Neural cell (in vitro differentiated cells): ENCODE data around the gene LARP6. TPM values are rescaled to one million over a fixed set of nuclear protein-coding genes. Genes with fewer than 3 reads are reported as not detected.

Source experiments
- H2AFZ ChIP-seq: fragments of 200-600, 300-800 bp; sonication (generic), shearing (Covaris generic); 2 replicates; pipeline ENCODE4 v1.6.0; 2014; ENCODE audit warnings: low read depth, mild to moderate bottlenecking, antibody characterized with exemption, low read length, moderate library complexity
- H3F3A ChIP-seq: fragments of 200-600 bp; shearing (Covaris generic); 2 replicates; pipeline ENCODE4 v1.6.1; 2016; ENCODE audit warnings: mild to moderate bottlenecking, moderate library complexity, mixed read lengths, antibody characterized with exemption, low read length; ENCODE audit not compliant: insufficient read depth, poor library complexity, severe bottlenecking
- H3K27ac ChIP-seq: fragments of 200-600, 300-800 bp; sonication (generic), shearing (Covaris generic); 2 replicates; pipeline ENCODE4 v1.5.1; 2014; ENCODE audit warnings: mild to moderate bottlenecking, low read length, moderate library complexity
- H3K27me3 ChIP-seq: fragments of 300-800, 200-600 bp; sonication (generic), shearing (Covaris generic); 2 replicates; pipeline ENCODE4 v1.6.0; 2014; ENCODE audit warnings: mild to moderate bottlenecking, low read depth, low read length, moderate library complexity; ENCODE audit not compliant: insufficient read depth
- H3K36me3 ChIP-seq: fragments of 300-800, 200-600 bp; sonication (generic), shearing (Covaris generic); 2 replicates; pipeline ENCODE4 v1.5.1; 2014; ENCODE audit warnings: mild to moderate bottlenecking, antibody characterized with exemption, low read length, moderate library complexity; ENCODE audit not compliant: insufficient read depth
- H3K4me2 ChIP-seq: fragments of 300-800, 200-600 bp; sonication (generic), shearing (Covaris generic); 2 replicates; pipeline ENCODE4 v1.6.0; 2014; ENCODE audit warnings: mild to moderate bottlenecking, low read length
- H3K4me3 ChIP-seq: fragments of 300-800, 200-600 bp; sonication (generic), shearing (Covaris generic); 2 replicates; pipeline ENCODE4 v1.5.1; 2014; ENCODE audit warnings: mild to moderate bottlenecking, low read length, moderate library complexity
- H3K79me2 ChIP-seq: fragments of 200-600 bp; shearing (Covaris generic); replicated peaks from 2 replicates; pipeline ENCODE4 v1.6.0; 2014; ENCODE audit warnings: mild to moderate bottlenecking, low read length, moderate library complexity; ENCODE audit not compliant: insufficient read depth
- H3K9ac ChIP-seq: fragments of 300-800, 200-600 bp; sonication (generic), shearing (Covaris generic); 2 replicates; pipeline ENCODE4 v1.6.1; 2016; ENCODE audit warnings: mild to moderate bottlenecking, low read length, mixed read lengths
- H3K9me2 ChIP-seq: fragments of 200-600 bp; shearing (Covaris generic); 2 replicates; pipeline ENCODE4 v1.6.1; 2016; ENCODE audit warnings: mild to moderate bottlenecking, low read length, mixed read lengths; ENCODE audit not compliant: insufficient read depth
- H3K9me3 ChIP-seq: fragments of 200-600, 300-800 bp; sonication (generic), shearing (Covaris generic); 2 replicates; pipeline ENCODE4 v1.6.1; 2016; ENCODE audit warnings: mild to moderate bottlenecking, mixed run types, low read length, moderate library complexity, mixed read lengths
- H4K20me1 ChIP-seq: fragments of 200-600 bp; shearing (Covaris generic); 2 replicates; pipeline ENCODE4 v1.6.1; 2016; ENCODE audit warnings: mild to moderate bottlenecking, mixed run types; ENCODE audit not compliant: insufficient read depth
- EP300 ChIP-seq: fragments of 450-650 bp; conservative IDR thresholded peaks from 2 replicates; pipeline ENCODE4 v1.6.1; 2014; ENCODE audit warnings: antibody characterized with exemption, mild to moderate bottlenecking, moderate library complexity; ENCODE audit not compliant: poor library complexity, severe bottlenecking
- EZH2 ChIP-seq: fragments of 200-600, 300-800 bp; shearing (Covaris generic), sonication (generic); IDR thresholded peaks from 2 replicates; pipeline ENCODE4 v1.6.1; 2014; ENCODE audit warnings: antibody characterized with exemption, low read length, borderline replicate concordance, mild to moderate bottlenecking; ENCODE audit not compliant: insufficient read depth, poor library complexity, severe bottlenecking
- MXI1 ChIP-seq: fragments of 450-650 bp; conservative IDR thresholded peaks from 2 replicates; pipeline ENCODE4 v1.6.1; 2014; ENCODE audit warnings: antibody characterized with exemption, mild to moderate bottlenecking; ENCODE audit not compliant: poor library complexity, severe bottlenecking
- POLR2AphosphoS5 ChIP-seq: IDR thresholded peaks from 2 replicates; pipeline ENCODE4 v1.6.1; 2012
- RAD21 ChIP-seq: fragments of 450-650 bp; conservative IDR thresholded peaks from 2 replicates; pipeline ENCODE4 v1.6.1; 2014; ENCODE audit warnings: antibody characterized with exemption, mild to moderate bottlenecking, moderate library complexity
- REST ChIP-seq: IDR thresholded peaks from 2 replicates; pipeline ENCODE4 v1.6.1; 2012; ENCODE audit warnings: borderline replicate concordance
- SMC3 ChIP-seq: fragments of 450-650 bp; conservative IDR thresholded peaks from 2 replicates; pipeline ENCODE4 v1.6.1; 2014; ENCODE audit warnings: antibody characterized with exemption, mild to moderate bottlenecking, moderate library complexity; ENCODE audit not compliant: poor library complexity
- TAF1 ChIP-seq: IDR thresholded peaks from 2 replicates; pipeline ENCODE4 v1.6.1; 2012; ENCODE audit warnings: low read depth
- polyA plus RNA-seq: library from polyadenylated mRNA; depleted of rRNA; stranded (reverse); fragments of >200 nt; gene quantifications from 2 replicates; pipeline ENCODE4 v1.2.3, GENCODE V29; 2014
- TF ChIP-seq, protein P1 (sequence below): fragments of 450-650 bp; IDR thresholded peaks from 2 replicates; pipeline ENCODE4 v1.5.1; 2014; ENCODE audit warnings: antibody characterized with exemption, mild to moderate bottlenecking, moderate library complexity; ENCODE audit not compliant: poor library complexity, severe bottlenecking

Gene LARP6
- polyA plus RNA-seq, 1 donor from 2014 or later, result 20.4 TPM

DNA sequence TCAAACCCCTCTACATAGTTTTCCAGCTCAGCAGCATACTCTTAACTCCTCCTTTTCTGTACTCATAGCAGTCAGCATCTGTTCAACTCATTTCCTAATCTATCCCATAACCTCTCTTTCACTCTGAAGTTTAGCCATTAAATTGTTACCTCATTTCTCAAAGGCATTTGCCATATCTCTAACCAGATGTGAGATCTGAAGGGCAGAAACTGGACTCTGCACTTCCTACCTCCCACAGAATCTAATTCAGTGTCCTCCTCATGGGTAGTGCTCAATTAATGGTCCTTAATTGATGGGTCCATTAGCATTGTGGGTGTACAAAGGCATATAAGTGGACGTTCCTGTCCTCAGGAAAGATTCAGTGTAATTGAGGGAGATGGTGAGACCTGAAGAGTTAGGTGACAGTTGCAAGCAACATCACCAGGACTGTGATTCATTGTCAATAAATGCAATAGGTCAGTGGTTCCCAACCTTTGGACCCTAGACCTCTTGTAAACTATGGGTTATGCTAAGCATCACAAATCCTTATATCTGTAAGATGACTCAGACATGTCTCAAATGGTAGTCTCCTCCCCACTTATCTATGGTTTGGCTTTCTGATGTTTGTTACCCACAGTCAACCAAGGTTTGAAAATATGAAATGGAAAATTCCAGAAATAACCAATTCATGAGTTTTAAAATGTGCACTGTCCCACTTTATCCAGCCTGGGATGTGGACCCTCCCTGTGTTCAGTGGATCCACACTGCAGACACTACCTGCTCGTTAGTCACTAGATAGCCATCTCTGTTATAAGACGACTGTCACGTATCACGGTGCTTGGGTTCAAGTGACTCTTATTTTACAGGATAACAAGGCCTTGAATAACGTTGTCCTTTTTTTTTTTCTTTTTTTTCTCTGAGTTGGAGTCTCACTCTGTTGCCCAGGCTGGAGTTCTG, 65.6 kb downstream of the LARP6 start:
- Histone ChIP-seq H3K4me3 (no peak overlapping the region), H3K27ac (no peak overlapping the region), H3K4me2 (no peak overlapping the region), H3K27me3 (no peaks in the 10 kb centered on the region), H3K9ac (no peak overlapping the region), H3K36me3 (no peaks in the 10 kb centered on the region), H3K9me3 (no peaks in the 10 kb centered on the region), H4K20me1 (no peaks in the 10 kb centered on the region), H2AFZ (no peak overlapping the region), H3K79me2 (no peaks in the 10 kb centered on the region), H3F3A (no peaks in the 10 kb centered on the region), H3K9me2 (no peaks in the 10 kb centered on the region)
- TF ChIP-seq, protein P1, sequence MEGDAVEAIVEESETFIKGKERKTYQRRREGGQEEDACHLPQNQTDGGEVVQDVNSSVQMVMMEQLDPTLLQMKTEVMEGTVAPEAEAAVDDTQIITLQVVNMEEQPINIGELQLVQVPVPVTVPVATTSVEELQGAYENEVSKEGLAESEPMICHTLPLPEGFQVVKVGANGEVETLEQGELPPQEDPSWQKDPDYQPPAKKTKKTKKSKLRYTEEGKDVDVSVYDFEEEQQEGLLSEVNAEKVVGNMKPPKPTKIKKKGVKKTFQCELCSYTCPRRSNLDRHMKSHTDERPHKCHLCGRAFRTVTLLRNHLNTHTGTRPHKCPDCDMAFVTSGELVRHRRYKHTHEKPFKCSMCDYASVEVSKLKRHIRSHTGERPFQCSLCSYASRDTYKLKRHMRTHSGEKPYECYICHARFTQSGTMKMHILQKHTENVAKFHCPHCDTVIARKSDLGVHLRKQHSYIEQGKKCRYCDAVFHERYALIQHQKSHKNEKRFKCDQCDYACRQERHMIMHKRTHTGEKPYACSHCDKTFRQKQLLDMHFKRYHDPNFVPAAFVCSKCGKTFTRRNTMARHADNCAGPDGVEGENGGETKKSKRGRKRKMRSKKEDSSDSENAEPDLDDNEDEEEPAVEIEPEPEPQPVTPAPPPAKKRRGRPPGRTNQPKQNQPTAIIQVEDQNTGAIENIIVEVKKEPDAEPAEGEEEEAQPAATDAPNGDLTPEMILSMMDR, result no peak
- no peak for TF ChIP-seq RAD21
- no peak for TF ChIP-seq MXI1
- no peak for TF ChIP-seq REST
- no peak for TF ChIP-seq EZH2
- no peak for TF ChIP-seq TAF1
- TF ChIP-seq POLR2AphosphoS5, result no peak
- no peak for TF ChIP-seq SMC3
- TF ChIP-seq EP300, result no peak

- H2AFZ ChIP-seq, result no peak overlapping the region
- no peak overlapping the region for H3K9ac ChIP-seq
- no peaks in the 10 kb centered on the region for H3K36me3 ChIP-seq
- no peaks in the 10 kb centered on the region for H4K20me1 ChIP-seq
- H3K4me2 ChIP-seq, result no peak overlapping the region
- H3K27ac ChIP-seq, result no peak overlapping the region
- TF ChIP-seq EP300 (no peak), RAD21 (no peak), EZH2 (no peak), REST (no peak), POLR2AphosphoS5 (no peak), SMC3 (no peak), TAF1 (no peak), MXI1 (no peak)
- TF ChIP-seq, protein P1, result no peak
- no peaks in the 10 kb centered on the region for H3F3A ChIP-seq
- H3K9me2 ChIP-seq, result no peaks in the 10 kb centered on the region
- no peaks in the 10 kb centered on the region for H3K27me3 ChIP-seq
- H3K9me3 ChIP-seq, result no peaks in the 10 kb centered on the region
- H3K79me2 ChIP-seq, result no peaks in the 10 kb centered on the region
- H3K4me3 ChIP-seq, result no peak overlapping the region
These were observed 67.0 kb downstream of the LARP6 start for GRCh38 chr15:70786996-70787395.
